Testis (tissue), 2 donors: ENCODE measurements around the gene NCOA6.

Experiments used
- CTCF ChIP-seq, 3 experiments: fragments of 450-650 bp in 2 of 3; fragments of 200-600 bp in 1 of 3; sonication (generic) in 1 of 3; IDR thresholded peaks; one replicate each; pipeline ENCODE4 v1.5.1; 2016 to 2019; ENCODE audit warnings: antibody characterized with exemption in 3 of 3, mild to moderate bottlenecking in 2 of 3, moderate library complexity in 1 of 3
- POLR2A ChIP-seq: fragments of 450-650 bp; IDR thresholded peaks from one replicate; pipeline ENCODE4 v1.6.1; 2017; ENCODE audit warnings: antibody characterized with exemption, mild to moderate bottlenecking, moderate library complexity

GRCh38 chr20:34753706-34754461 is 71.6 kb downstream of the NCOA6 start:
- no peak for TF ChIP-seq CTCF (IDR thresholded peaks at IDR 0.05)
- TF ChIP-seq POLR2A: no peak
